ENCODE data around the gene DHRS7.

The DHRS7 gene

DNA sequence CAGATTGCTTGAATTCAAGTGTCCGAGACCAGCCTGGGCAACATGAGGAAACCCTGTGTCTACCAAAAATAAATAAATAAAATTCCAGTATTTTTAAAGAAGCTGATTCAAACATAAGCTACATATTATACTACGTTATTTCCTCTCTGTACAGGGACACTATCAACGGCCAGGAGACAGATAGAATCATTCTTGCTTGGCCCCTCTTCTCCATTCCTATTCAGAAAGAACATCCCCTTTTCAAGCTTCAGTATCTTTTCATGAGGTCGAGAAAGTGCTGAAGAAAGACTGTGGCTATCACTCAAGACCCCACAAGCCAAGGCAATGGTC lies 314 bp upstream of the DHRS7 start:
- no peaks in the 10 kb centered on the region for H3K9me3 ChIP-seq (ENCODE audit: control insufficient read depth, low read length)
- H3K36me3 ChIP-seq (ENCODE audit: control insufficient read depth, insufficient read depth, low read length, severe bottlenecking) = no peaks in the 10 kb centered on the region
- H3K4me3 ChIP-seq (ENCODE audit: low read length) = peak overlapping the region; percentile 99
- no peaks in the 10 kb centered on the region for H3K27me3 ChIP-seq (replicated peaks; ENCODE audit: control insufficient read depth, insufficient read depth, low read length)
- H3K9ac ChIP-seq (ENCODE audit: low read length) = peak overlapping the region; percentile 93
- H3K4me1 ChIP-seq (ENCODE audit: control insufficient read depth, insufficient read depth, low read length) = peaks cover 27% of the 10 kb centered on the region
- DNase-seq (ENCODE audit: low read depth) = no peak

GRCh38 chr14:60164404-60164711 lies 840 bp downstream of the DHRS7 start:
- Histone ChIP-seq H3K9me3 (ENCODE audit: control insufficient read depth, low read length) (no peaks in the 10 kb centered on the region), H3K9ac (ENCODE audit: low read length) (peak overlapping the region; percentile 93), H3K36me3 (ENCODE audit: control insufficient read depth, insufficient read depth, low read length, severe bottlenecking) (no peaks in the 10 kb centered on the region), H3K27me3 (replicated peaks; ENCODE audit: control insufficient read depth, insufficient read depth, low read length) (no peaks in the 10 kb centered on the region), H3K4me3 (ENCODE audit: low read length) (peak overlapping the region; percentile 99), H3K4me1 (ENCODE audit: control insufficient read depth, insufficient read depth, low read length) (peaks cover 27% of the 10 kb centered on the region)
- peak; percentile 71 for DNase-seq (ENCODE audit: low read depth)

- H3K4me1 ChIP-seq (ENCODE audit: control insufficient read depth, insufficient read depth, low read length) = peaks cover 27% of the 10 kb centered on the region
Measured at GRCh38 chr14:60163693-60164092, 1.5 kb downstream of the DHRS7 start.

DNA sequence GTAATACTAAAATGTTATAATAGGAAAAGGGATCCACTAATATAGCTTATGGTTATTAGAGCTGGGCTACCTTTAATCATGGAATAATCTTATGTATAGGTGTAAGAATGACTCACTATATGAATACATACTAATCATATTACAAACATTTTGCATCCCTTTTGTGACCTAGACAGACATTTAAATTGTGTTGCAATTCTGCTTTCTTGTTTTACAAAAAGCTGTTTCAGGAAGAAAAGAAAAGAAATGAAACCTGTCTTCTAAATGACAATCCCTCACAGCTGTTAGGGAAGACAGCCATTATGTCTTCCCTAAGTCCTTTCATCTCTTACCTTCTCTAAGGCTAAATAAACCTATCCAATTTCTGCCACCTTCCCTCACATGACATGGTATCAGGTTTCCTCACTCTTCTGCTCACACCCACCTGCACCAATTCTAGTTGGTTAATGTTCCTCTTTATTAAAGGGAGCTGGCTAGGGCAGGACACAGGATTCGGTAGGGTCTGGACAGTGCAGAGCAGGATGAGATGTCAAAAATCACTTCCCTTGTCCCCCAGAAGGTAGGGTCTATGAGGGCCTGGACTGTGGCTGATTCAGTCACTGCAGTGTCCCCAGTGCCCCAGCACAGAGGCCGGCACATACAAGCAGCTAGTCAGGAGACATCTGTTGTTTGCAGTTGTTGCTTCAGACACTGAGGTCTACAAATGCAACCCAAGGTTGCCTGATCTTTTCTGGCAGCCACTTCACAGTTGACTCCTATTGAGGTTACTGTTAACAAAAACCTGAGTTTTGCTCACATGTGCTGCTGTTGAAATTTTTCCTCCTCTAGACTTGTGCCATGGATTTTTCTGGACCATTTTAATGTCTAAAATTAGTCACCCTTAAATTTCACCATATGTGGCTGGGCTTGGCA lies 3.7 kb downstream of the DHRS7 start:
- no peaks in the 10 kb centered on the region for H3K9me3 ChIP-seq (ENCODE audit: control insufficient read depth, low read length)
- peak overlapping the region; percentile 26 for H3K9ac ChIP-seq (ENCODE audit: low read length)
- H3K4me3 ChIP-seq (ENCODE audit: low read length) = no peak overlapping the region
- H3K36me3 ChIP-seq (ENCODE audit: control insufficient read depth, insufficient read depth, low read length, severe bottlenecking) = no peaks in the 10 kb centered on the region
- DNase-seq (ENCODE audit: low read depth) = peak; percentile 28
- no peaks in the 10 kb centered on the region for H3K27me3 ChIP-seq (replicated peaks; ENCODE audit: control insufficient read depth, insufficient read depth, low read length)
- H3K4me1 ChIP-seq (ENCODE audit: control insufficient read depth, insufficient read depth, low read length) = peaks cover 26% of the 10 kb centered on the region

More at GRCh38 chr14:60163693-60164092, 1.5 kb downstream of the DHRS7 start:
- H3K4me3 ChIP-seq (ENCODE audit: low read length) = peak overlapping the region; percentile 99
- H3K27me3 ChIP-seq (replicated peaks; ENCODE audit: control insufficient read depth, insufficient read depth, low read length) = no peaks in the 10 kb centered on the region
- no peaks in the 10 kb centered on the region for H3K9me3 ChIP-seq (ENCODE audit: control insufficient read depth, low read length)
- no peaks in the 10 kb centered on the region for H3K36me3 ChIP-seq (ENCODE audit: control insufficient read depth, insufficient read depth, low read length, severe bottlenecking)
- H3K9ac ChIP-seq (ENCODE audit: low read length) = no peak overlapping the region
- DNase-seq (ENCODE audit: low read depth) = no peak

DNA sequence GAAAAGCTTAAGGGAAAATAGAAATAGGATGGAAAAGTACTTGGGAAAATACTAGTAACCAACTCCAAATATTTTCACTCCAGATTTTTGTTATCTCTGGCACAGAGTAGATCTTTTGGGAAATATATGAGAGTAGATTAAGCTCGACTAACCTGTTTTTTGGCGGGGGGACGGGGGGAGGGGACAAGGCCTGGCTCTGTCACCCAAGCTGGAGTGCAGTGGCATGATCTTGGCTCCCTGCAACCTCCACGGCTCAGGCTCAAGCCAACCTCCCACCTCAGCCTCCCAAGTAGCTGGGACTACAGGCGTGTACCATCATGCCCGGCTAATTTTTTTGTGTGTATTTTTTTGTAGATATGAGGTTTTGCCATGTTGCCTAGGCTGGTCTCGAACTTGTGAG lies 4.8 kb downstream of the DHRS7 start:
- Histone ChIP-seq H3K9me3 (ENCODE audit: control insufficient read depth, low read length) (no peaks in the 10 kb centered on the region), H3K36me3 (ENCODE audit: control insufficient read depth, insufficient read depth, low read length, severe bottlenecking) (no peaks in the 10 kb centered on the region), H3K4me1 (ENCODE audit: control insufficient read depth, insufficient read depth, low read length) (peaks cover 17% of the 10 kb centered on the region), H3K9ac (ENCODE audit: low read length) (no peak overlapping the region), H3K27me3 (replicated peaks; ENCODE audit: control insufficient read depth, insufficient read depth, low read length) (no peaks in the 10 kb centered on the region), H3K4me3 (ENCODE audit: low read length) (no peak overlapping the region)
- DNase-seq (ENCODE audit: low read depth) = no peak

DNA sequence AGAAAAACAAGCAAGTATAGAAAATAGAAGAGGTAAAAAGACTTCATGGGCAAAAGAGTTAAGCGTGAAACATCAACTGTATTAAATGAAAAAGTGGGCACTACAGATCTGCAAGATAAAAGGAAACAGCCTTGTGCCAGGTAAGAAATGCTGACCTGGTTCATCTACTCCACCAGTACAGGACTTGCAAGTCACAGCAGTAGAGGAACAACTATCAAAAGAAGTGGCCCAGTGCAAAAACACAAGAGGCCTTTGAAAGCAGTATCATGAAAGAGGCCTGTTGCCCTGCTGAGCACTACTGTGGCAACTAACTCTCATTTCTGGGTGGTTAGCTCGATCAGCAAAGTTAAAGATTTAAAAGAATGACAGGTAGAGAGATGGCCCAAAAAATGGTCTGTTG lies 10.5 kb downstream of the DHRS7 start:
- Histone ChIP-seq H3K36me3 (ENCODE audit: control insufficient read depth, insufficient read depth, low read length, severe bottlenecking) (peaks cover 18% of the 10 kb centered on the region), H3K4me1 (ENCODE audit: control insufficient read depth, insufficient read depth, low read length) (peaks cover 18% of the 10 kb centered on the region), H3K4me3 (ENCODE audit: low read length) (no peak overlapping the region), H3K27me3 (replicated peaks; ENCODE audit: control insufficient read depth, insufficient read depth, low read length) (no peaks in the 10 kb centered on the region), H3K9me3 (ENCODE audit: control insufficient read depth, low read length) (no peaks in the 10 kb centered on the region), H3K9ac (ENCODE audit: low read length) (no peak overlapping the region)
- no peak for DNase-seq (ENCODE audit: low read depth)

DNA sequence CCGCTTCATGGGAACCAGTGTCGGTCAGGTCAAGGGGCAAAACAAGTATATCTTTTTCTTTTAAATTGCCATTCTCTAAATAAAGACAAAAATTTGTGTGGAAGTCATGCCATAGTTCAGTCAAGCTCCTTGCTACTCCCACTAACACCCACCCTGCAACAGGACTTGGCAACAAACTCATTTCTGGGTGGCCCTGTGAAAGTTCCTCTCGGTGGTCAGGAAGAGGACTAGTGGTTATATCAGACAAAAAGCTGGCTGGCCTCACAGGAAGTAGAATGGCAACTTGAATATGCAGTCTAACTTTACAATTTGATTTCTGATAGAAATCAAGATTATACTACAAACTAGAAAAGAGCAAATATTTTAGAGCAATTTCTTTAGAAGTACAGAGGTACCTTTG lies 11.2 kb downstream of the DHRS7 start:
- DNase-seq (ENCODE audit: low read depth) = no peak
- H3K36me3 ChIP-seq (ENCODE audit: control insufficient read depth, insufficient read depth, low read length, severe bottlenecking) = peaks cover 20% of the 10 kb centered on the region

GRCh38 chr14:60151715-60152114 lies 13.5 kb downstream of the DHRS7 start:
- peak; percentile 89 for DNase-seq (ENCODE audit: low read depth)
- peaks cover 18% of the 10 kb centered on the region for H3K4me1 ChIP-seq (ENCODE audit: control insufficient read depth, insufficient read depth, low read length)
- H3K36me3 ChIP-seq (ENCODE audit: control insufficient read depth, insufficient read depth, low read length, severe bottlenecking) = peaks cover 32% of the 10 kb centered on the region

More for the DNA sequence above, 11.2 kb downstream of the DHRS7 start:
- H3K9ac ChIP-seq (ENCODE audit: low read length) = no peak overlapping the region
- peaks cover 18% of the 10 kb centered on the region for H3K4me1 ChIP-seq (ENCODE audit: control insufficient read depth, insufficient read depth, low read length)
- no peaks in the 10 kb centered on the region for H3K9me3 ChIP-seq (ENCODE audit: control insufficient read depth, low read length)
- no peaks in the 10 kb centered on the region for H3K27me3 ChIP-seq (replicated peaks; ENCODE audit: control insufficient read depth, insufficient read depth, low read length)
- no peak overlapping the region for H3K4me3 ChIP-seq (ENCODE audit: low read length)

DNA sequence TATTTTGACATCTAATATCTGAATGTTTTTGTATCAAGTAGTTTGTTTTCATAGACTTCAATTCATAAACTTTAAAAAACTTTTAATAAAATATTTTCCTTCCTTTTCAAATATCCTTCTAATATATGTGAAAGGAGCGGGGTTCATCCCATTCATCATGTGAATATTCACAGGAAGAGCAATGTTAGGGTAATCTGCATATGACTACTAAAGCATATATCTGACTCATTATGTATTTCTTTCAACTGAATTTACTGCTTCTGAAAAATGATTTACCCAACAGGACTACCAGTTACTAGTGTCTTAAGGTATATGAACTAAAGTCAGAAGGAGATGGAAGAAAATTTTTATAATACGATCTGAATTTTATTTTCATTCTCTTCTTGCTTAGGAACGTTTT lies 30.5 kb downstream of the DHRS7 start:
- no peak overlapping the region for H3K9ac ChIP-seq (ENCODE audit: low read length)
- no peaks in the 10 kb centered on the region for H3K27me3 ChIP-seq (replicated peaks; ENCODE audit: control insufficient read depth, insufficient read depth, low read length)
- H3K9me3 ChIP-seq (ENCODE audit: control insufficient read depth, low read length) = no peaks in the 10 kb centered on the region
- H3K36me3 ChIP-seq (ENCODE audit: control insufficient read depth, insufficient read depth, low read length, severe bottlenecking) = peaks cover 18% of the 10 kb centered on the region
- no peak overlapping the region for H3K4me3 ChIP-seq (ENCODE audit: low read length)
- no peaks in the 10 kb centered on the region for H3K4me1 ChIP-seq (ENCODE audit: control insufficient read depth, insufficient read depth, low read length)
- DNase-seq (ENCODE audit: low read depth) = no peak

More at GRCh38 chr14:60151715-60152114, 13.5 kb downstream of the DHRS7 start:
- Histone ChIP-seq H3K4me3 (ENCODE audit: low read length) (no peak overlapping the region), H3K9me3 (ENCODE audit: control insufficient read depth, low read length) (no peaks in the 10 kb centered on the region), H3K27me3 (replicated peaks; ENCODE audit: control insufficient read depth, insufficient read depth, low read length) (no peaks in the 10 kb centered on the region), H3K9ac (ENCODE audit: low read length) (peak overlapping the region; percentile 43)

DNA sequence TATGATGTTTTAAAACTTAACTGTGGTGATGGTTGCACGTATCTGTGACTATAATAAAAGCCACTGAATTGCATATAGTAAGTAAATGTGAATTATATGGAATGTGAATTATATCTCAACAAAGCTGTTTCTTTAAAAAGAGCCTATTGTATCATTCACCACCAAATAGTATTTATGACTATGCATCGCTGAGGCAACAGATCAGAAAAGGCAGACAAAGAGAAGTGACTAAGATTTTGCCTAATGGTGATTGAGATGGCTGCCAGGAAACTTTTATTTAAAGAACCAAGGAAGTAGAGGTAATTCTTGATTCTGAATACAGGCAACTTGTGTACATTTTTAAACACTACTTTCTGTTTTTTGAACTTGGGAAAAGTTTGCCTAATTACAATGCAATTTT lies 31.7 kb downstream of the DHRS7 start:
- Histone ChIP-seq H3K4me1 (ENCODE audit: control insufficient read depth, insufficient read depth, low read length) (no peaks in the 10 kb centered on the region), H3K4me3 (ENCODE audit: low read length) (no peak overlapping the region), H3K9me3 (ENCODE audit: control insufficient read depth, low read length) (no peaks in the 10 kb centered on the region), H3K27me3 (replicated peaks; ENCODE audit: control insufficient read depth, insufficient read depth, low read length) (no peaks in the 10 kb centered on the region), H3K9ac (ENCODE audit: low read length) (no peak overlapping the region), H3K36me3 (ENCODE audit: control insufficient read depth, insufficient read depth, low read length, severe bottlenecking) (peaks cover 18% of the 10 kb centered on the region)
- DNase-seq (ENCODE audit: low read depth) = no peak

DNA sequence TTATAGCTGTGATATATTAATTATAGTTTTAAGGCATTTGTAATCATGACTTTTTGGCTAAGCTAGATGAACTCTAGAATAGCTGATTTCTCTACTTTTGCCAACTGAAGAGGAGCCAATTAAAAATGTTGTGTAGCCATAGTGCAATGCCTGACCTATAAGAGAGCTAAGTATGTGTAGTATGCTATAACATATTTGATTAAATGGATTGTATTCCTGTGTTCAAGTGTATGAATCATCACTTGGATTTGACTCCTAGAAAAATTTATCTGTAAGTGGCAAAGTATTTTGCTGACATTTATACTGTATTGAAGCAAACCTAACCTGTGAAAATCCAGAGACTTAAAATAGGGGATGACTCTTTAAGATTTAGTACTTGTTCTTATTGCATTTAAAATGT lies 39.3 kb downstream of the DHRS7 start:
- Histone ChIP-seq H3K4me3 (ENCODE audit: low read length) (no peak overlapping the region), H3K9me3 (ENCODE audit: control insufficient read depth, low read length) (no peaks in the 10 kb centered on the region), H3K27me3 (replicated peaks; ENCODE audit: control insufficient read depth, insufficient read depth, low read length) (no peaks in the 10 kb centered on the region), H3K9ac (ENCODE audit: low read length) (no peak overlapping the region), H3K36me3 (ENCODE audit: control insufficient read depth, insufficient read depth, low read length, severe bottlenecking) (peaks cover 71% of the 10 kb centered on the region), H3K4me1 (ENCODE audit: control insufficient read depth, insufficient read depth, low read length) (no peaks in the 10 kb centered on the region)
- peak; percentile 16 for DNase-seq (ENCODE audit: low read depth)

DNA sequence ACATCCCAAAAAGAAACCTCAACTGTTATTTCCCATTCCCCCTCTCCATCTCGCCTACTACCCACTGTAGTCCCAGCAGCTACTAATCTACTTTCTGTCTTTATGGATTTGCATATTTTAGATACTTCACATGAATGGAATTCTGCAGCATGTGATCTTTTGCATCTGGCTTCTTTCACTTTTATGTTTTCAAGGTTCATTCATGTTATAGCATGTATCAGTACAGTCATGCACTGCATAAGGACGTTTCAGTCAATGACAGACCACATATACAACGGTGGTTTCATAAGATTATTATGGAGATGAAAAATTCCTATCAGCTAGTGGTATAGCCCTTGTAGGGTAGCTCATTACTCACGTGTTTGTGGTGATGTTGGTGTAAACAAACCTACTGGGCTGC lies 49.0 kb downstream of the DHRS7 start:
- Histone ChIP-seq H3K9ac (ENCODE audit: low read length) (no peak overlapping the region), H3K4me3 (ENCODE audit: low read length) (no peak overlapping the region), H3K27me3 (replicated peaks; ENCODE audit: control insufficient read depth, insufficient read depth, low read length) (no peaks in the 10 kb centered on the region), H3K36me3 (ENCODE audit: control insufficient read depth, insufficient read depth, low read length, severe bottlenecking) (peaks cover 61% of the 10 kb centered on the region), H3K4me1 (ENCODE audit: control insufficient read depth, insufficient read depth, low read length) (no peaks in the 10 kb centered on the region), H3K9me3 (ENCODE audit: control insufficient read depth, low read length) (no peaks in the 10 kb centered on the region)
- DNase-seq (ENCODE audit: low read depth) = no peak

Data from adipocyte (in vitro differentiated cells).